Activated T-cell treated with anti-CD3 and anti-CD28 coated beads, Interleukin-2, amount 50 U/mL, for 72 hours (primary cell): ENCODE data around the gene SUGCT. TPM values are rescaled to one million over a fixed set of nuclear protein-coding genes. Genes with fewer than 3 reads are reported as not detected.
"Not testable (repeated sequence)": the region's sequence is repeated elsewhere in the genome, so short reads cannot be mapped to it uniquely, and the experiment has no call there.

Experiments used
- ATAC-seq, 2 donors: fragments of 150-1000 bp; cut with Tn5 transposase; replicated peaks in 1 of 2; 2 replicates each; pipeline ENCODE4 v1.10.0; 2021; ENCODE audit warnings: moderate library complexity in 2 of 2, mild to moderate bottlenecking in 1 of 2
- DNase-seq, 2 donors: peaks; one replicate each; pipeline ENCODE4 v3.0.0; 2021 to 2022; ENCODE audit warnings: mixed read lengths in 1 of 2
- H3K27ac Mint-ChIP-seq: one replicate; pipeline ENCODE4 v1.8.0; 2022; ENCODE audit warnings: mild to moderate bottlenecking, moderate library complexity, mixed read lengths
- H3K27me3 Mint-ChIP-seq: one replicate; pipeline ENCODE4 v1.8.0; 2022; ENCODE audit warnings: low read depth, mixed read lengths
- H3K36me3 Mint-ChIP-seq, 2 donors: one replicate each; pipeline ENCODE4 v1.8.0; 2022; ENCODE audit warnings: mixed read lengths in 2 of 2, mild to moderate bottlenecking in 1 of 2; ENCODE audit not compliant: insufficient read depth in 2 of 2
- H3K4me1 Mint-ChIP-seq: one replicate; pipeline ENCODE4 v1.8.0; 2022; ENCODE audit warnings: low read depth, mixed read lengths
- H3K4me3 Mint-ChIP-seq, 2 donors: one replicate each; pipeline ENCODE4 v1.8.0; 2022; ENCODE audit warnings: mild to moderate bottlenecking in 2 of 2, mixed read lengths in 2 of 2, moderate library complexity in 2 of 2
- H3K9me3 Mint-ChIP-seq, 2 donors: one replicate each; pipeline ENCODE4 v1.8.0; 2022; ENCODE audit warnings: mixed read lengths in 2 of 2
- total RNA-seq, 2 donors: library from RNA; stranded (reverse); gene quantifications; one replicate each; pipeline ENCODE4 v1.2.3, GENCODE V29; 2022

SUGCT gene
- total RNA-seq, 2 donors from 2014 or later: 1.5 to 1.6 TPM

- Mint-ChIP-seq H3K27me3 (no peaks in the 10 kb centered on the region), H3K27ac (no peak overlapping the region), H3K36me3 (peaks cover 0 to 2% of the 10 kb centered on the region in 2 donors), H3K9me3 (peaks cover 0 to 2% of the 10 kb centered on the region in 2 donors), H3K4me3 (no peak overlapping the region), H3K4me1 (no peaks in the 10 kb centered on the region)
- no peak for ATAC-seq
- no peak for DNase-seq
Observed at GRCh38 chr7:40382145-40382544, 247.3 kb downstream of the SUGCT start.

- no peaks in the 10 kb centered on the region for H3K9me3 Mint-ChIP-seq
- no peak overlapping the region for H3K27ac Mint-ChIP-seq
Observed at GRCh38 chr7:40393660-40394059, 258.9 kb downstream of the SUGCT start.

GRCh38 chr7:40394400-40394799 is 259.6 kb downstream of the SUGCT start:
- no peak for ATAC-seq
- H3K9me3 Mint-ChIP-seq: no peaks in the 10 kb centered on the region
- H3K4me3 Mint-ChIP-seq: no peak overlapping the region
- DNase-seq: no peak
- no peaks in the 10 kb centered on the region for H3K27me3 Mint-ChIP-seq
- H3K36me3 Mint-ChIP-seq: peaks cover 0 to 2% of the 10 kb centered on the region in 2 donors
- no peaks in the 10 kb centered on the region for H3K4me1 Mint-ChIP-seq
- no peak overlapping the region for H3K27ac Mint-ChIP-seq

More at GRCh38 chr7:40393660-40394059, 258.9 kb downstream of the SUGCT start:
- no peaks in the 10 kb centered on the region for H3K27me3 Mint-ChIP-seq
- ATAC-seq: no peak
- H3K4me3 Mint-ChIP-seq: no peak overlapping the region
- H3K36me3 Mint-ChIP-seq: peaks cover 0 to 2% of the 10 kb centered on the region in 2 donors
- no peak for DNase-seq
- no peaks in the 10 kb centered on the region for H3K4me1 Mint-ChIP-seq

- DNase-seq: no peak
- Mint-ChIP-seq H3K4me3 (no peak overlapping the region), H3K27me3 (no peaks in the 10 kb centered on the region), H3K4me1 (no peaks in the 10 kb centered on the region), H3K27ac (no peak overlapping the region), H3K36me3 (no peaks in the 10 kb centered on the region), H3K9me3 (peaks cover 0 to 2% of the 10 kb centered on the region in 2 donors)
- no peak for ATAC-seq
Observed at GRCh38 chr7:40400525-40400924, 265.7 kb downstream of the SUGCT start.

GRCh38 chr7:40401406-40401805 is 266.6 kb downstream of the SUGCT start:
- H3K4me1 Mint-ChIP-seq: no peaks in the 10 kb centered on the region
- no peak overlapping the region for H3K4me3 Mint-ChIP-seq
- H3K27ac Mint-ChIP-seq: no peak overlapping the region
- H3K36me3 Mint-ChIP-seq: no peaks in the 10 kb centered on the region
- no peaks in the 10 kb centered on the region for H3K27me3 Mint-ChIP-seq
- ATAC-seq (no peak), DNase-seq (no peak)
- H3K9me3 Mint-ChIP-seq: peaks cover 2 to 3% of the 10 kb centered on the region in 2 donors

GRCh38 chr7:40402661-40403060 is 267.9 kb downstream of the SUGCT start:
- Mint-ChIP-seq H3K36me3 (no peaks in the 10 kb centered on the region), H3K27me3 (no peaks in the 10 kb centered on the region), H3K9me3 (peaks cover 2 to 3% of the 10 kb centered on the region in 2 donors), H3K27ac (no peak overlapping the region), H3K4me3 (no peak overlapping the region), H3K4me1 (no peaks in the 10 kb centered on the region)
- DNase-seq: no peak
- no peak for ATAC-seq

GRCh38 chr7:40403703-40404476 is 269.1 kb downstream of the SUGCT start:
- Mint-ChIP-seq H3K27ac (peak overlapping the region; percentile 8), H3K4me1 (no peaks in the 10 kb centered on the region), H3K4me3 (no peak overlapping the region), H3K36me3 (no peaks in the 10 kb centered on the region), H3K27me3 (no peaks in the 10 kb centered on the region), H3K9me3 (peaks cover 3 to 4% of the 10 kb centered on the region in 2 donors)
- ATAC-seq (no peak), DNase-seq (no peak)

- H3K27me3 Mint-ChIP-seq: no peaks in the 10 kb centered on the region
- DNase-seq (no peak), ATAC-seq (no peak)
- H3K27ac Mint-ChIP-seq: no peak overlapping the region
- no peaks in the 10 kb centered on the region for H3K4me1 Mint-ChIP-seq
- H3K4me3 Mint-ChIP-seq: no peak overlapping the region
- peaks cover 3 to 4% of the 10 kb centered on the region in 2 donors for H3K9me3 Mint-ChIP-seq
- H3K36me3 Mint-ChIP-seq: no peaks in the 10 kb centered on the region
Observed at GRCh38 chr7:40405991-40406390, 271.2 kb downstream of the SUGCT start.

GRCh38 chr7:40412323-40412722 is 277.5 kb downstream of the SUGCT start:
- no peaks in the 10 kb centered on the region for H3K4me1 Mint-ChIP-seq
- no peaks in the 10 kb centered on the region for H3K36me3 Mint-ChIP-seq
- H3K27ac Mint-ChIP-seq: no peak overlapping the region
- peaks cover 1 to 5% of the 10 kb centered on the region in 2 donors for H3K9me3 Mint-ChIP-seq
- H3K4me3 Mint-ChIP-seq: no peak overlapping the region
- no peaks in the 10 kb centered on the region for H3K27me3 Mint-ChIP-seq
- ATAC-seq (no peak), DNase-seq (no peak)

GRCh38 chr7:40414704-40415103 is 279.9 kb downstream of the SUGCT start:
- H3K9me3 Mint-ChIP-seq, H3K4me1 Mint-ChIP-seq, ATAC-seq, DNase-seq, H3K27me3 Mint-ChIP-seq, H3K36me3 Mint-ChIP-seq, H3K27ac Mint-ChIP-seq, H3K4me3 Mint-ChIP-seq: not testable (repeated sequence)

GRCh38 chr7:40418448-40418847 is 283.6 kb downstream of the SUGCT start:
- H3K9me3 Mint-ChIP-seq: no peaks in the 10 kb centered on the region
- DNase-seq (no peak), ATAC-seq (no peak)
- no peak overlapping the region for H3K4me3 Mint-ChIP-seq
- no peaks in the 10 kb centered on the region for H3K27me3 Mint-ChIP-seq
- no peaks in the 10 kb centered on the region for H3K36me3 Mint-ChIP-seq
- no peak overlapping the region for H3K27ac Mint-ChIP-seq
- H3K4me1 Mint-ChIP-seq: no peaks in the 10 kb centered on the region

GRCh38 chr7:40418983-40419382 is 284.2 kb downstream of the SUGCT start:
- Mint-ChIP-seq H3K9me3 (no peaks in the 10 kb centered on the region), H3K36me3 (no peaks in the 10 kb centered on the region), H3K4me1 (no peaks in the 10 kb centered on the region), H3K27ac (no peak overlapping the region), H3K27me3 (no peaks in the 10 kb centered on the region), H3K4me3 (no peak overlapping the region)
- ATAC-seq (no peak), DNase-seq (no peak)

GRCh38 chr7:40419806-40420205 is 285.0 kb downstream of the SUGCT start:
- Mint-ChIP-seq H3K27me3 (no peaks in the 10 kb centered on the region), H3K36me3 (no peaks in the 10 kb centered on the region), H3K27ac (no peak overlapping the region), H3K4me1 (no peaks in the 10 kb centered on the region), H3K9me3 (no peaks in the 10 kb centered on the region), H3K4me3 (no peak overlapping the region)
- ATAC-seq: no peak
- no peak for DNase-seq

- Mint-ChIP-seq H3K9me3 (no peaks in the 10 kb centered on the region), H3K4me1 (no peaks in the 10 kb centered on the region), H3K36me3 (no peaks in the 10 kb centered on the region), H3K4me3 (no peak overlapping the region), H3K27me3 (no peaks in the 10 kb centered on the region), H3K27ac (no peak overlapping the region)
- DNase-seq (no peak), ATAC-seq (no peak)
Observed at GRCh38 chr7:40421433-40421832, 286.6 kb downstream of the SUGCT start.
